HepG2 (cell line): Measurements from ENCODE around the gene ABCC3. TPM values are rescaled to one million over a fixed set of nuclear protein-coding genes. Genes with fewer than 3 reads are reported as not detected.

Experiments used
- ATAC-seq: fragments of 200-7000 bp; cut with Tn5 transposase; 3 replicates; pipeline ENCODE4 v1.9.1; 2020; ENCODE audit warnings: mild to moderate bottlenecking, moderate library complexity
- BruUV-seq: library from RNA; stranded (reverse); fragments of 400-500 nt; replicated peaks from 2 replicates; lab custom pipeline; 2021; lab: Mats Ljungman, UMichigan
- CTCF ChIA-PET: fragments of 300-600 bp; formaldehyde crosslinking; extraction: SDS; loops from one replicate; lab custom pipeline; 2021; ENCODE audit warnings: low total read pairs, inconsistent platforms, low intra/inter-chr PET ratio; lab: Yijun Ruan, JAX
- POLR2A ChIA-PET: fragments of 350-600 bp; sonication (Branson Sonifier 250); formaldehyde crosslinking; loops from one replicate; lab custom pipeline; 2020; ENCODE audit warnings: antibody characterized with exemption, inconsistent platforms; lab: Yijun Ruan, JAX
- DNase-seq: peaks from one replicate; pipeline ENCODE4 v3.0.0-alpha.2; 2015; ENCODE audit warnings: low spot score
- FAIRE-seq: peaks from 3 replicates; lab custom pipeline; 2011; peaks lifted over from hg19 to GRCh38; lab: Jason Lieb, UNC
- H2AFZ ChIP-seq: one replicate; pipeline ENCODE4 v1.6.1; 2011; ENCODE audit warnings: low read length, inconsistent platforms
- H3K27ac ChIP-seq: fragments of 300-600 bp; 3 replicates; pipeline ENCODE4 v1.8.0; 2011; ENCODE audit warnings: mixed run types, mild to moderate bottlenecking, mixed read lengths, low read length, inconsistent platforms; ENCODE audit not compliant: insufficient read depth; ENCODE audit errors: extremely low read length
- H3K27me3 ChIP-seq, 2 experiments: fragments of 200-600 bp in 1 of 2; 2 replicates in 1 of 2; 3 replicates in 1 of 2; pipeline versions ENCODE4 v1.6.0 to v1.8.0; 2011; ENCODE audit warnings: low read length in 2 of 2, mild to moderate bottlenecking in 2 of 2, moderate library complexity in 2 of 2, inconsistent platforms in 1 of 2; ENCODE audit not compliant: insufficient read depth in 2 of 2, control insufficient read depth in 1 of 2
- H3K36me3 ChIP-seq, 2 experiments: fragments of 200-600 bp in 1 of 2; replicated peaks in 1 of 2; 2 replicates in 1 of 2; 3 replicates in 1 of 2; pipeline versions ENCODE4 v1.5.1 to v1.8.0; 2011; ENCODE audit warnings: low read length in 2 of 2, inconsistent platforms in 1 of 2; ENCODE audit not compliant: insufficient read depth in 2 of 2, control insufficient read depth in 1 of 2
- H3K4me1 ChIP-seq: 2 replicates; pipeline ENCODE4 v1.5.1; 2012; ENCODE audit warnings: low read length, inconsistent platforms; ENCODE audit not compliant: insufficient read depth
- H3K4me2 ChIP-seq: 2 replicates; pipeline ENCODE4 v1.6.0; 2011; ENCODE audit warnings: low read depth, low read length, inconsistent platforms
- H3K4me3 ChIP-seq, 3 experiments: fragments of 200-600 bp in 1 of 3; sonication (generic), shearing (Covaris generic) in 1 of 3; replicated peaks in 1 of 3; 2 replicates each; pipeline ENCODE4 v1.5.1; 2011 to 2016; ENCODE audit warnings: low read length in 3 of 3, inconsistent platforms in 2 of 3, low read depth in 2 of 3, mild to moderate bottlenecking in 2 of 3, control low read depth in 1 of 3, mixed read lengths in 1 of 3; ENCODE audit not compliant: insufficient read depth in 1 of 3
- H3K79me2 ChIP-seq: one replicate; pipeline ENCODE4 v1.6.1; 2011; ENCODE audit warnings: low read length, inconsistent platforms; ENCODE audit not compliant: insufficient read depth
- H3K9ac ChIP-seq: 2 replicates; pipeline ENCODE4 v1.6.0; 2011; ENCODE audit warnings: mild to moderate bottlenecking, low read depth, low read length, inconsistent platforms; ENCODE audit not compliant: insufficient read depth
- H3K9me3 ChIP-seq: 2 replicates; pipeline ENCODE4 v1.5.1; 2012; ENCODE audit warnings: mild to moderate bottlenecking, low read length
- H4K20me1 ChIP-seq: 2 replicates; pipeline ENCODE4 v1.6.0; 2011; ENCODE audit warnings: inconsistent platforms, mild to moderate bottlenecking, low read length, moderate library complexity; ENCODE audit not compliant: insufficient read depth
- AHR ChIP-seq: IDR thresholded peaks from 2 replicates; pipeline ENCODE4 v1.6.1; 2018; ENCODE audit warnings: missing genetic modification reagents, missing compliant biosample characterization
- ARNT2 ChIP-seq: sonication (generic); formaldehyde crosslinking; IDR thresholded peaks from 2 replicates; pipeline ENCODE4 v1.8.0; 2022; ENCODE audit warnings: mild to moderate bottlenecking, low read depth, missing genetic modification reagents, moderate library complexity
- EHMT2 ChIP-seq: fragments of 200-600 bp; sonication (generic); IDR thresholded peaks from 2 replicates; pipeline ENCODE4 v1.7.0; 2017; ENCODE audit warnings: antibody characterized with exemption, low read depth, low read length, borderline replicate concordance
- HES4 ChIP-seq: sonication (generic); formaldehyde crosslinking; IDR thresholded peaks from 2 replicates; pipeline ENCODE4 v1.9.0; 2021; ENCODE audit warnings: mild to moderate bottlenecking, missing genetic modification reagents, borderline replicate concordance
- NFE2 ChIP-seq: sonication (generic); formaldehyde crosslinking; IDR thresholded peaks from 2 replicates; pipeline ENCODE4 v1.4.0; 2020; ENCODE audit warnings: missing genetic modification reagents
- RAD51 ChIP-seq: fragments of 450-650 bp; IDR thresholded peaks from 2 replicates; pipeline ENCODE4 v1.6.1; 2016; ENCODE audit warnings: borderline replicate concordance
- SAP130 ChIP-seq: IDR thresholded peaks from 2 replicates; pipeline ENCODE4 v1.6.1; 2016; ENCODE audit warnings: low read depth
- STAG1 ChIP-seq: sonication (generic); formaldehyde crosslinking; IDR thresholded peaks from 2 replicates; pipeline ENCODE4 v1.4.0; 2020; ENCODE audit warnings: missing genetic modification reagents
- ZC3H4 ChIP-seq: sonication (generic); formaldehyde crosslinking; IDR thresholded peaks from 2 replicates; pipeline ENCODE4 v1.4.0; 2020; ENCODE audit warnings: missing genetic modification reagents, borderline replicate concordance
- ZKSCAN8 ChIP-seq: IDR thresholded peaks from 2 replicates; pipeline ENCODE4 v1.6.1; 2016; ENCODE audit warnings: borderline replicate concordance, missing genetic modification reagents, missing compliant biosample characterization
- ZNF557 ChIP-seq: sonication (generic); formaldehyde crosslinking; IDR thresholded peaks from 2 replicates; pipeline ENCODE4 v1.4.0; 2020; ENCODE audit warnings: missing genetic modification reagents
- WGBS: methylation state at CpG from one replicate; pipeline ENCODE4 v1.1.6; 2017; ENCODE audit warnings: low lambda C conversion rate; 5-methylcytosine and 5-hydroxymethylcytosine counted together
- in situ Hi-C: cut with HindIII; loops from 2 replicates; pipeline ENCODE4 v1.10.0; 2017; ENCODE audit warnings: low pct_unique_long_range_greater_than_20kb; ENCODE audit not compliant: extremely low pct_ligation_motif_present
- intact Hi-C: fragments of 100-400 bp; cut with micrococcal nuclease; formaldehyde crosslinking; loops from one replicate; pipeline ENCODE4 v1.10.0; 2022; ENCODE audit not compliant: unreplicated experiment
- polyA plus RNA-seq, 8 experiments: library from polyadenylated mRNA; depleted of rRNA in 3 of 8; stranded (reverse) in 7 of 8; unstranded in 1 of 8; fragments of >200 nt; fragmentation: Illumina TruSeq in 4 of 8; extraction: Trizol in 4 of 8; gene quantifications; 2 replicates each; pipeline versions ENCODE4 v1.2.1 to v1.2.3, GENCODE V29; 2011 to 2016; ENCODE audit warnings: low read depth in 4 of 8, missing spikeins in 1 of 8, mixed read lengths in 1 of 8; ENCODE audit not compliant: insufficient read depth in 1 of 8
- total RNA-seq, 5 experiments: library from RNA; depleted of rRNA; stranded (reverse); fragments of >200 nt; fragmentation: Illumina TruSeq; extraction: Trizol; gene quantifications; 2 replicates each; pipeline ENCODE4 v1.2.3, GENCODE V29; 2016; ENCODE audit warnings: low read depth in 1 of 5
- TF ChIP-seq, protein P1 (sequence below): sonication (generic); formaldehyde crosslinking; conservative IDR thresholded peaks from 2 replicates; pipeline ENCODE4 v1.8.1; 2023; ENCODE audit warnings: missing genetic modification reagents
- TF ChIP-seq, protein P2 (sequence below): sonication (generic); formaldehyde crosslinking; IDR thresholded peaks from 2 replicates; pipeline ENCODE4 v1.4.0; 2020; ENCODE audit warnings: missing genetic modification reagents
- TF ChIP-seq, protein P3 (sequence below): sonication (generic); formaldehyde crosslinking; IDR thresholded peaks from 2 replicates; pipeline ENCODE4 v1.5.0; 2020; ENCODE audit warnings: missing genetic modification reagents
- TF ChIP-seq, protein P4 (sequence below): sonication (generic); formaldehyde crosslinking; IDR thresholded peaks from 2 replicates; pipeline ENCODE4 v1.4.0; 2020; ENCODE audit warnings: missing genetic modification reagents
- TF ChIP-seq, protein P5 (sequence below): IDR thresholded peaks from 2 replicates; pipeline ENCODE4 v1.6.1; 2018; ENCODE audit warnings: missing genetic modification reagents, mild to moderate bottlenecking, missing compliant biosample characterization
- TF ChIP-seq, protein P6 (sequence below): IDR thresholded peaks from 2 replicates; pipeline ENCODE4 v1.6.1; 2016; ENCODE audit warnings: low read depth, control low read depth

Gene ABCC3
- total and polyA plus RNA-seq, 2 of the 13 experiments (the other 11 are each of a cell fraction or from before 2014, with no cell fraction given) = 25.2 to 50.7 TPM

DNA sequence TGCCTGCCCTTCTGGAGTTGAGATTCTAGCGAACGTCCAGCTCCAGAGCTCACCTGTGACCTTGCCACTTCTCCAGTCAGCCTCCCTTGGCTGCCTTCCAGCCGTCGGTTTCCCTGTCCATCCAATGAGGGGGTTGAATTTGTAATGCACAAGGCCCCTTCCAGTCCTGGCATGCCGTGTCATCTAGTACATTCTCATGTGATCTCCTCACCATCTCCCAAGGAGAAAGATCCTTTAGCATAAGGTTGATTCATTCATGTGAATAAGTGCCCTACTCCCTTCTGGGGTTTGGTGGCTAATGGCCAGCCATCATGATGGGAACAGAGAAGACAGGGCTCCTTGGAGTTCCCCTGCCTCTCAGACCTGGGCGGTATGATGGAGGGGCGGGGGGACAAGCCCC lies 18.9 kb upstream of the ABCC3 start:
- H3K79me2 ChIP-seq = no peaks in the 10 kb centered on the region
- 17% methylated on average over 5 of the region's 7 CpGs for WGBS
- TF ChIP-seq EHMT2 (no peak), ZC3H4 (CRISPR knock-in tag) (no peak), STAG1 (no peak), SAP130 (CRISPR knock-in tag) (no peak), RAD51 (no peak), AHR (CRISPR knock-in tag) (no peak), ARNT2 (CRISPR knock-in tag) (no peak), ZNF557 (CRISPR knock-in tag) (no peak), NFE2 (CRISPR knock-in tag) (no peak), HES4 (CRISPR knock-in tag) (no peak), ZKSCAN8 (CRISPR knock-in tag) (no peak)
- TF ChIP-seq, protein P1, sequence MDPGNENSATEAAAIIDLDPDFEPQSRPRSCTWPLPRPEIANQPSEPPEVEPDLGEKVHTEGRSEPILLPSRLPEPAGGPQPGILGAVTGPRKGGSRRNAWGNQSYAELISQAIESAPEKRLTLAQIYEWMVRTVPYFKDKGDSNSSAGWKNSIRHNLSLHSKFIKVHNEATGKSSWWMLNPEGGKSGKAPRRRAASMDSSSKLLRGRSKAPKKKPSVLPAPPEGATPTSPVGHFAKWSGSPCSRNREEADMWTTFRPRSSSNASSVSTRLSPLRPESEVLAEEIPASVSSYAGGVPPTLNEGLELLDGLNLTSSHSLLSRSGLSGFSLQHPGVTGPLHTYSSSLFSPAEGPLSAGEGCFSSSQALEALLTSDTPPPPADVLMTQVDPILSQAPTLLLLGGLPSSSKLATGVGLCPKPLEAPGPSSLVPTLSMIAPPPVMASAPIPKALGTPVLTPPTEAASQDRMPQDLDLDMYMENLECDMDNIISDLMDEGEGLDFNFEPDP (CRISPR knock-in tag) = no peak
- TF ChIP-seq, protein P2, sequence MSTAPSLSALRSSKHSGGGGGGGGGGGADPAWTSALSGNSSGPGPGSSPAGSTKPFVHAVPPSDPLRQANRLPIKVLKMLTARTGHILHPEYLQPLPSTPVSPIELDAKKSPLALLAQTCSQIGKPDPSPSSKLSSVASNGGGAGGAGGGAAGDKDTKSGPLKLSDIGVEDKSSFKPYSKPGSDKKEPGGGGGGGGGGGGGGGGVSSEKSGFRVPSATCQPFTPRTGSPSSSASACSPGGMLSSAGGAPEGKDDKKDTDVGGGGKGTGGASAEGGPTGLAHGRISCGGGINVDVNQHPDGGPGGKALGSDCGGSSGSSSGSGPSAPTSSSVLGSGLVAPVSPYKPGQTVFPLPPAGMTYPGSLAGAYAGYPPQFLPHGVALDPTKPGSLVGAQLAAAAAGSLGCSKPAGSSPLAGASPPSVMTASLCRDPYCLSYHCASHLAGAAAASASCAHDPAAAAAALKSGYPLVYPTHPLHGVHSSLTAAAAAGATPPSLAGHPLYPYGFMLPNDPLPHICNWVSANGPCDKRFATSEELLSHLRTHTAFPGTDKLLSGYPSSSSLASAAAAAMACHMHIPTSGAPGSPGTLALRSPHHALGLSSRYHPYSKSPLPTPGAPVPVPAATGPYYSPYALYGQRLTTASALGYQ = no peak
- TF ChIP-seq, protein P3, sequence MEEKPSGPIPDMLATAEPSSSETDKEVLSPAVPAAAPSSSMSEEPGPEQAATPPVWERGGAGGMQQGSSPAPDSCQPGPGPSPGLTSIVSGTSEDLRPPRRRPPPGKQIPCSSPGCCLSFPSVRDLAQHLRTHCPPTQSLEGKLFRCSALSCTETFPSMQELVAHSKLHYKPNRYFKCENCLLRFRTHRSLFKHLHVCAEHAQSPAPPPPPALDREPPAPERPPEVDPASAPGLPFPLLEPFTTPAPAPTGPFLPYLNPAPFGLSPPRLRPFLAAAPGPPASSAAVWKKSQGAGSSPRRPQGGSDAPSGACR (CRISPR knock-in tag) = no peak
- TF ChIP-seq, protein P4, sequence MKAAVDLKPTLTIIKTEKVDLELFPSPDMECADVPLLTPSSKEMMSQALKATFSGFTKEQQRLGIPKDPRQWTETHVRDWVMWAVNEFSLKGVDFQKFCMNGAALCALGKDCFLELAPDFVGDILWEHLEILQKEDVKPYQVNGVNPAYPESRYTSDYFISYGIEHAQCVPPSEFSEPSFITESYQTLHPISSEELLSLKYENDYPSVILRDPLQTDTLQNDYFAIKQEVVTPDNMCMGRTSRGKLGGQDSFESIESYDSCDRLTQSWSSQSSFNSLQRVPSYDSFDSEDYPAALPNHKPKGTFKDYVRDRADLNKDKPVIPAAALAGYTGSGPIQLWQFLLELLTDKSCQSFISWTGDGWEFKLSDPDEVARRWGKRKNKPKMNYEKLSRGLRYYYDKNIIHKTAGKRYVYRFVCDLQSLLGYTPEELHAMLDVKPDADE (CRISPR knock-in tag) = no peak
- TF ChIP-seq, protein P5, sequence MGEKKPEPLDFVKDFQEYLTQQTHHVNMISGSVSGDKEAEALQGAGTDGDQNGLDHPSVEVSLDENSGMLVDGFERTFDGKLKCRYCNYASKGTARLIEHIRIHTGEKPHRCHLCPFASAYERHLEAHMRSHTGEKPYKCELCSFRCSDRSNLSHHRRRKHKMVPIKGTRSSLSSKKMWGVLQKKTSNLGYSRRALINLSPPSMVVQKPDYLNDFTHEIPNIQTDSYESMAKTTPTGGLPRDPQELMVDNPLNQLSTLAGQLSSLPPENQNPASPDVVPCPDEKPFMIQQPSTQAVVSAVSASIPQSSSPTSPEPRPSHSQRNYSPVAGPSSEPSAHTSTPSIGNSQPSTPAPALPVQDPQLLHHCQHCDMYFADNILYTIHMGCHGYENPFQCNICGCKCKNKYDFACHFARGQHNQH (CRISPR knock-in tag) = no peak
- TF ChIP-seq, protein P6, sequence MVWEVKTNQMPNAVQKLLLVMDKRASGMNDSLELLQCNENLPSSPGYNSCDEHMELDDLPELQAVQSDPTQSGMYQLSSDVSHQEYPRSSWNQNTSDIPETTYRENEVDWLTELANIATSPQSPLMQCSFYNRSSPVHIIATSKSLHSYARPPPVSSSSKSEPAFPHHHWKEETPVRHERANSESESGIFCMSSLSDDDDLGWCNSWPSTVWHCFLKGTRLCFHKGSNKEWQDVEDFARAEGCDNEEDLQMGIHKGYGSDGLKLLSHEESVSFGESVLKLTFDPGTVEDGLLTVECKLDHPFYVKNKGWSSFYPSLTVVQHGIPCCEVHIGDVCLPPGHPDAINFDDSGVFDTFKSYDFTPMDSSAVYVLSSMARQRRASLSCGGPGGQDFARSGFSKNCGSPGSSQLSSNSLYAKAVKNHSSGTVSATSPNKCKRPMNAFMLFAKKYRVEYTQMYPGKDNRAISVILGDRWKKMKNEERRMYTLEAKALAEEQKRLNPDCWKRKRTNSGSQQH (CRISPR knock-in tag) = no peak
- no peak for ATAC-seq
- H3K9ac ChIP-seq = no peak overlapping the region
- intact Hi-C loops (no loop called here), in situ Hi-C loops (no loop called here)
- peaks cover 11% of the 10 kb centered on the region for H3K4me1 ChIP-seq
- no peak overlapping the region for H3K27ac ChIP-seq
- FAIRE-seq = no peak
- no TSS peak for BruUV-seq
- CTCF ChIA-PET = no interaction called here
- no peaks in the 10 kb centered on the region for H4K20me1 ChIP-seq
- no peak for DNase-seq
- no peak overlapping the region for H3K4me3 ChIP-seq
- POLR2A ChIA-PET = interaction anchor here (0.9 kb wide), 1 partner anchor 55 kb away, joined by 3 read pairs; the partner anchor contains the start of gene CACNA1G
- H3K36me3 ChIP-seq = no peaks in the 10 kb centered on the region
- peaks cover 37 to 89% of the 10 kb centered on the region in 2 experiments; a peak in 4 of 5 replicates for H3K27me3 ChIP-seq
- H3K4me2 ChIP-seq = no peak overlapping the region
- no peak overlapping the region for H2AFZ ChIP-seq
- H3K9me3 ChIP-seq = no peaks in the 10 kb centered on the region
